ENCODE measurements around the gene NFIC.

GRCh38 chr19:3381701-3382372, 15.5 kb downstream of the NFIC start:
- TF ChIP-seq EZH2 (IDR thresholded peaks at IDR 0.05; ENCODE audit: borderline replicate concordance, low read depth, low read length, severe bottlenecking), result no peak
- TF ChIP-seq CTCF (IDR thresholded peaks at IDR 0.05; ENCODE audit: borderline replicate concordance, extremely low read depth, low read length, poor library complexity, severe bottlenecking), result no peak

Data from DND-41 (cell line).